ENCODE results near the gene CPEB4. TPM values are rescaled to one million over a fixed set of nuclear protein-coding genes. Genes with fewer than 3 reads are reported as not detected.

Gene CPEB4
- total RNA-seq, 1 experiment from 2014 or later = 8.7 TPM

- H3K23me2 ChIP-seq (ENCODE audit: insufficient read length, low read depth, low read length, poor library complexity, severe bottlenecking) = no peaks in the 10 kb centered on the region
- Mint-ChIP-seq H3K27me3 (ENCODE audit: low read depth) (no peaks in the 10 kb centered on the region), H3K9me3 (0 out of 5 replicates have a peak, but pooled peaks cover 0 to 1% of the 10 kb centered on the region in 2 experiments), H3K36me3 (ENCODE audit: insufficient read depth in 1 of 3, low read depth in 3 of 3) (no peaks in the 10 kb centered on the region), H3K4me1 (peaks cover 6 to 12% of the 10 kb centered on the region in 2 experiments), H3K27ac (no peak overlapping the region; a peak in 1 of 7 replicates), H3K4me3 (no peak overlapping the region)
- no peak overlapping the region for H2BK120ac ChIP-seq (ENCODE audit: low read depth, low read length, poor library complexity, severe bottlenecking)
- no peak overlapping the region for H3K23ac ChIP-seq (ENCODE audit: insufficient read length, low read depth, low read length)
- no peaks in the 10 kb centered on the region for H3K9me3 ChIP-seq (ENCODE audit: control insufficient read depth, low read depth, low read length)
- no peak overlapping the region for H3K4ac ChIP-seq (ENCODE audit: low read depth, low read length)
- no peak overlapping the region for H3K14ac ChIP-seq (ENCODE audit: insufficient read depth, low read length)
- H4K8ac ChIP-seq (replicated peaks; ENCODE audit: insufficient read length, low read depth, low read length) = no peak overlapping the region
- no peak overlapping the region for H4K5ac ChIP-seq (ENCODE audit: insufficient read length, low read depth, low read length)
- H3K79me2 ChIP-seq (ENCODE audit: insufficient read depth, low read length) = no peaks in the 10 kb centered on the region
- H3K9ac ChIP-seq (ENCODE audit: extremely low read depth, insufficient read length, low read length) = no peak overlapping the region
- H4K91ac ChIP-seq (ENCODE audit: insufficient read length, low read depth, low read length) = no peak overlapping the region
- H3K56ac ChIP-seq (ENCODE audit: insufficient read length, low read depth, low read length) = no peak overlapping the region
- no peak overlapping the region for H3K27ac ChIP-seq (ENCODE audit: insufficient read length, low read depth, low read length)
- no peaks in the 10 kb centered on the region for H3K79me1 ChIP-seq (ENCODE audit: insufficient read depth, low read depth, low read length, poor library complexity, severe bottlenecking)
- H2BK20ac ChIP-seq (ENCODE audit: low read depth, low read length, poor library complexity, severe bottlenecking) = no peak overlapping the region
- H3K18ac ChIP-seq (ENCODE audit: insufficient read length, low read depth, low read length) = no peak overlapping the region
- H3T11ph ChIP-seq (ENCODE audit: low read length) = no peak overlapping the region
- H3K27me3 ChIP-seq (ENCODE audit: insufficient read depth, low read length) = no peaks in the 10 kb centered on the region
- TF ChIP-seq, protein P1, sequence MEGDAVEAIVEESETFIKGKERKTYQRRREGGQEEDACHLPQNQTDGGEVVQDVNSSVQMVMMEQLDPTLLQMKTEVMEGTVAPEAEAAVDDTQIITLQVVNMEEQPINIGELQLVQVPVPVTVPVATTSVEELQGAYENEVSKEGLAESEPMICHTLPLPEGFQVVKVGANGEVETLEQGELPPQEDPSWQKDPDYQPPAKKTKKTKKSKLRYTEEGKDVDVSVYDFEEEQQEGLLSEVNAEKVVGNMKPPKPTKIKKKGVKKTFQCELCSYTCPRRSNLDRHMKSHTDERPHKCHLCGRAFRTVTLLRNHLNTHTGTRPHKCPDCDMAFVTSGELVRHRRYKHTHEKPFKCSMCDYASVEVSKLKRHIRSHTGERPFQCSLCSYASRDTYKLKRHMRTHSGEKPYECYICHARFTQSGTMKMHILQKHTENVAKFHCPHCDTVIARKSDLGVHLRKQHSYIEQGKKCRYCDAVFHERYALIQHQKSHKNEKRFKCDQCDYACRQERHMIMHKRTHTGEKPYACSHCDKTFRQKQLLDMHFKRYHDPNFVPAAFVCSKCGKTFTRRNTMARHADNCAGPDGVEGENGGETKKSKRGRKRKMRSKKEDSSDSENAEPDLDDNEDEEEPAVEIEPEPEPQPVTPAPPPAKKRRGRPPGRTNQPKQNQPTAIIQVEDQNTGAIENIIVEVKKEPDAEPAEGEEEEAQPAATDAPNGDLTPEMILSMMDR (conservative IDR thresholded peaks at IDR 0.05) = no peak
- no peaks in the 10 kb centered on the region for H4K20me1 ChIP-seq (ENCODE audit: control insufficient read depth, insufficient read depth, insufficient read length)
- H2BK5ac ChIP-seq (ENCODE audit: insufficient read length, low read length) = no peak overlapping the region
- H2AFZ ChIP-seq (ENCODE audit: low read length) = no peak overlapping the region
- no peaks in the 10 kb centered on the region; the same call in 1 of the 2 replicates for H3K4me1 ChIP-seq (ENCODE audit: insufficient read depth, low read length)
- H2BK12ac ChIP-seq (ENCODE audit: insufficient read length, low read depth, low read length) = no peak overlapping the region
- H3K4me2 ChIP-seq (ENCODE audit: insufficient read depth, insufficient read length, low read length) = no peak overlapping the region
- no peak overlapping the region for H2BK15ac ChIP-seq (ENCODE audit: low read depth, low read length)
- no CpG with 5 or more reads among the region's 9 CpGs for WGBS (ENCODE audit: extremely low coverage, insufficient read length, low lambda C conversion rate)
- H2AK5ac ChIP-seq (ENCODE audit: insufficient read length, low read length) = no peak overlapping the region
- DNase-seq = no peak
Observed at GRCh38 chr5:173872957-173873305, 15.2 kb upstream of the CPEB4 start.

Data from H9 (cell line).